Neural cell (in vitro differentiated cells): ENCODE data around the gene COX17. TPM values are rescaled to one million over a fixed set of nuclear protein-coding genes. Genes with fewer than 3 reads are reported as not detected.

Experiments used
- H2AFZ ChIP-seq: fragments of 200-600, 300-800 bp; sonication (generic), shearing (Covaris generic); 2 replicates; pipeline ENCODE4 v1.6.0; 2014; ENCODE audit warnings: low read depth, mild to moderate bottlenecking, antibody characterized with exemption, low read length, moderate library complexity
- H3F3A ChIP-seq: fragments of 200-600 bp; shearing (Covaris generic); 2 replicates; pipeline ENCODE4 v1.6.1; 2016; ENCODE audit warnings: mild to moderate bottlenecking, moderate library complexity, mixed read lengths, antibody characterized with exemption, low read length; ENCODE audit not compliant: insufficient read depth, poor library complexity, severe bottlenecking
- H3K27ac ChIP-seq: fragments of 200-600, 300-800 bp; sonication (generic), shearing (Covaris generic); 2 replicates; pipeline ENCODE4 v1.5.1; 2014; ENCODE audit warnings: mild to moderate bottlenecking, low read length, moderate library complexity
- H3K27me3 ChIP-seq: fragments of 300-800, 200-600 bp; sonication (generic), shearing (Covaris generic); 2 replicates; pipeline ENCODE4 v1.6.0; 2014; ENCODE audit warnings: mild to moderate bottlenecking, low read depth, low read length, moderate library complexity; ENCODE audit not compliant: insufficient read depth
- H3K36me3 ChIP-seq: fragments of 300-800, 200-600 bp; sonication (generic), shearing (Covaris generic); 2 replicates; pipeline ENCODE4 v1.5.1; 2014; ENCODE audit warnings: mild to moderate bottlenecking, antibody characterized with exemption, low read length, moderate library complexity; ENCODE audit not compliant: insufficient read depth
- H3K4me2 ChIP-seq: fragments of 300-800, 200-600 bp; sonication (generic), shearing (Covaris generic); 2 replicates; pipeline ENCODE4 v1.6.0; 2014; ENCODE audit warnings: mild to moderate bottlenecking, low read length
- H3K4me3 ChIP-seq: fragments of 300-800, 200-600 bp; sonication (generic), shearing (Covaris generic); 2 replicates; pipeline ENCODE4 v1.5.1; 2014; ENCODE audit warnings: mild to moderate bottlenecking, low read length, moderate library complexity
- H3K79me2 ChIP-seq: fragments of 200-600 bp; shearing (Covaris generic); replicated peaks from 2 replicates; pipeline ENCODE4 v1.6.0; 2014; ENCODE audit warnings: mild to moderate bottlenecking, low read length, moderate library complexity; ENCODE audit not compliant: insufficient read depth
- H3K9ac ChIP-seq: fragments of 300-800, 200-600 bp; sonication (generic), shearing (Covaris generic); 2 replicates; pipeline ENCODE4 v1.6.1; 2016; ENCODE audit warnings: mild to moderate bottlenecking, low read length, mixed read lengths
- H3K9me2 ChIP-seq: fragments of 200-600 bp; shearing (Covaris generic); 2 replicates; pipeline ENCODE4 v1.6.1; 2016; ENCODE audit warnings: mild to moderate bottlenecking, low read length, mixed read lengths; ENCODE audit not compliant: insufficient read depth
- H3K9me3 ChIP-seq: fragments of 200-600, 300-800 bp; sonication (generic), shearing (Covaris generic); 2 replicates; pipeline ENCODE4 v1.6.1; 2016; ENCODE audit warnings: mild to moderate bottlenecking, mixed run types, low read length, moderate library complexity, mixed read lengths
- H4K20me1 ChIP-seq: fragments of 200-600 bp; shearing (Covaris generic); 2 replicates; pipeline ENCODE4 v1.6.1; 2016; ENCODE audit warnings: mild to moderate bottlenecking, mixed run types; ENCODE audit not compliant: insufficient read depth
- CTCF ChIP-seq: fragments of 450-650 bp; IDR thresholded peaks from 2 replicates; pipeline ENCODE4 v1.5.1; 2014; ENCODE audit warnings: antibody characterized with exemption, mild to moderate bottlenecking, moderate library complexity; ENCODE audit not compliant: poor library complexity, severe bottlenecking
- EP300 ChIP-seq: fragments of 450-650 bp; conservative IDR thresholded peaks from 2 replicates; pipeline ENCODE4 v1.6.1; 2014; ENCODE audit warnings: antibody characterized with exemption, mild to moderate bottlenecking, moderate library complexity; ENCODE audit not compliant: poor library complexity, severe bottlenecking
- EZH2 ChIP-seq: fragments of 200-600, 300-800 bp; shearing (Covaris generic), sonication (generic); IDR thresholded peaks from 2 replicates; pipeline ENCODE4 v1.6.1; 2014; ENCODE audit warnings: antibody characterized with exemption, low read length, borderline replicate concordance, mild to moderate bottlenecking; ENCODE audit not compliant: insufficient read depth, poor library complexity, severe bottlenecking
- MXI1 ChIP-seq: fragments of 450-650 bp; conservative IDR thresholded peaks from 2 replicates; pipeline ENCODE4 v1.6.1; 2014; ENCODE audit warnings: antibody characterized with exemption, mild to moderate bottlenecking; ENCODE audit not compliant: poor library complexity, severe bottlenecking
- POLR2AphosphoS5 ChIP-seq: IDR thresholded peaks from 2 replicates; pipeline ENCODE4 v1.6.1; 2012
- RAD21 ChIP-seq: fragments of 450-650 bp; conservative IDR thresholded peaks from 2 replicates; pipeline ENCODE4 v1.6.1; 2014; ENCODE audit warnings: antibody characterized with exemption, mild to moderate bottlenecking, moderate library complexity
- REST ChIP-seq: IDR thresholded peaks from 2 replicates; pipeline ENCODE4 v1.6.1; 2012; ENCODE audit warnings: borderline replicate concordance
- SMC3 ChIP-seq: fragments of 450-650 bp; conservative IDR thresholded peaks from 2 replicates; pipeline ENCODE4 v1.6.1; 2014; ENCODE audit warnings: antibody characterized with exemption, mild to moderate bottlenecking, moderate library complexity; ENCODE audit not compliant: poor library complexity
- TAF1 ChIP-seq: IDR thresholded peaks from 2 replicates; pipeline ENCODE4 v1.6.1; 2012; ENCODE audit warnings: low read depth
- polyA plus RNA-seq: library from polyadenylated mRNA; depleted of rRNA; stranded (reverse); fragments of >200 nt; gene quantifications from 2 replicates; pipeline ENCODE4 v1.2.3, GENCODE V29; 2014

Gene COX17
- polyA plus RNA-seq, 1 donor from 2014 or later = 49.4 TPM

GRCh38 chr3:119632829-119633228 is 44.4 kb downstream of the COX17 start:
- no peaks in the 10 kb centered on the region for H3F3A ChIP-seq
- H3K9me3 ChIP-seq = no peaks in the 10 kb centered on the region
- H3K27me3 ChIP-seq = no peaks in the 10 kb centered on the region

GRCh38 chr3:119632216-119632615 is 45.0 kb downstream of the COX17 start:
- no peaks in the 10 kb centered on the region for H3F3A ChIP-seq
- no peaks in the 10 kb centered on the region for H3K36me3 ChIP-seq
- no peak overlapping the region for H2AFZ ChIP-seq
- no peaks in the 10 kb centered on the region for H4K20me1 ChIP-seq
- H3K9me2 ChIP-seq = no peaks in the 10 kb centered on the region
- no peak overlapping the region for H3K4me2 ChIP-seq
- no peaks in the 10 kb centered on the region for H3K9me3 ChIP-seq
- H3K27me3 ChIP-seq = no peaks in the 10 kb centered on the region
- no peaks in the 10 kb centered on the region for H3K79me2 ChIP-seq
- no peak overlapping the region for H3K9ac ChIP-seq
- no peak overlapping the region for H3K4me3 ChIP-seq
- H3K27ac ChIP-seq = no peak overlapping the region
- TF ChIP-seq EP300 = no peak
- no peak for TF ChIP-seq SMC3
- no peak for TF ChIP-seq EZH2
- TF ChIP-seq RAD21 = no peak
- TF ChIP-seq MXI1 = no peak
- no peak for TF ChIP-seq TAF1
- TF ChIP-seq POLR2AphosphoS5 = no peak
- no peak for TF ChIP-seq CTCF

More at GRCh38 chr3:119632829-119633228, 44.4 kb downstream of the COX17 start:
- H3K36me3 ChIP-seq = no peaks in the 10 kb centered on the region
- no peak overlapping the region for H3K4me2 ChIP-seq
- H3K79me2 ChIP-seq = no peaks in the 10 kb centered on the region
- H3K9me2 ChIP-seq = no peaks in the 10 kb centered on the region
- H3K27ac ChIP-seq = no peak overlapping the region
- H2AFZ ChIP-seq = no peak overlapping the region
- H4K20me1 ChIP-seq = no peaks in the 10 kb centered on the region
- no peak overlapping the region for H3K4me3 ChIP-seq
- H3K9ac ChIP-seq = no peak overlapping the region
- TF ChIP-seq SMC3 = no peak
- TF ChIP-seq POLR2AphosphoS5 = no peak
- no peak for TF ChIP-seq EP300
- TF ChIP-seq REST = no peak
- no peak for TF ChIP-seq CTCF
- TF ChIP-seq TAF1 = no peak
